DOHH2 (cell line): Measurements from ENCODE around the gene DPYD.

Source experiments
- CTCF ChIP-seq: fragments of 200-600 bp; sonication (generic); IDR thresholded peaks from one replicate; pipeline ENCODE4 v1.5.1; 2014; ENCODE audit warnings: antibody characterized with exemption, mild to moderate bottlenecking, low read depth, low read length; ENCODE audit not compliant: poor library complexity, severe bottlenecking
- EZH2phosphoT487 ChIP-seq: fragments of 200-600 bp; sonication (generic); IDR thresholded peaks from 2 replicates; pipeline ENCODE4 v1.6.1; 2017; ENCODE audit warnings: borderline replicate concordance, mild to moderate bottlenecking, antibody characterized with exemption, low read length, moderate library complexity, mixed read lengths

- TF ChIP-seq CTCF (no peak), EZH2phosphoT487 (no peak)
Measured at GRCh38 chr1:97167246-97167645, 753.6 kb downstream of the DPYD start.
